Trophoblast cell (in vitro differentiated cells and primary cell): Measurements from ENCODE around the gene ERFL.

ENCODE experiments used
- DNase-seq, 2 donors: peaks; one replicate each; pipeline ENCODE4 v3.0.0-alpha.2; 2016
- H2AFZ ChIP-seq: 2 replicates; pipeline ENCODE4 v1.6.1; 2013; ENCODE audit warnings: low read length, moderate library complexity, mild to moderate bottlenecking; ENCODE audit not compliant: insufficient read depth, poor library complexity
- H2AK5ac ChIP-seq: 2 replicates; pipeline ENCODE4 v1.6.1; 2013; ENCODE audit warnings: mild to moderate bottlenecking, low read length
- H2BK120ac ChIP-seq: 2 replicates; pipeline ENCODE4 v1.6.1; 2013; ENCODE audit warnings: low read length, mild to moderate bottlenecking, moderate library complexity; ENCODE audit not compliant: insufficient read depth, poor library complexity
- H2BK12ac ChIP-seq: 2 replicates; pipeline ENCODE4 v1.6.1; 2013; ENCODE audit warnings: mild to moderate bottlenecking, low read length, moderate library complexity
- H2BK5ac ChIP-seq: 2 replicates; pipeline ENCODE4 v1.6.1; 2013; ENCODE audit warnings: low read length, low read depth, moderate library complexity, mild to moderate bottlenecking; ENCODE audit not compliant: poor library complexity
- H3K14ac ChIP-seq: 2 replicates; pipeline ENCODE4 v1.6.1; 2013; ENCODE audit warnings: mild to moderate bottlenecking, low read length
- H3K18ac ChIP-seq: 2 replicates; pipeline ENCODE4 v1.6.1; 2013; ENCODE audit warnings: mild to moderate bottlenecking, low read length
- H3K23ac ChIP-seq: 2 replicates; pipeline ENCODE4 v1.6.1; 2013; ENCODE audit warnings: low read length
- H3K27ac ChIP-seq: 2 replicates; pipeline ENCODE4 v1.5.1; 2013; ENCODE audit warnings: low read depth, mild to moderate bottlenecking, inconsistent platforms, low read length, moderate library complexity
- H3K27me3 ChIP-seq: 2 replicates; pipeline ENCODE4 v1.6.1; 2013; ENCODE audit warnings: inconsistent platforms, mild to moderate bottlenecking, low read length, moderate library complexity; ENCODE audit not compliant: insufficient read depth
- H3K36me3 ChIP-seq, 2 experiments: 1 replicate in 1 of 2; 2 replicates in 1 of 2; pipeline ENCODE4 v1.6.1; 2013; ENCODE audit warnings: low read length in 2 of 2, mild to moderate bottlenecking in 2 of 2, moderate library complexity in 1 of 2; ENCODE audit not compliant: insufficient read depth in 2 of 2, control insufficient read depth in 1 of 2
- H3K4ac ChIP-seq: 2 replicates; pipeline ENCODE4 v1.6.1; 2013; ENCODE audit warnings: low read depth, mild to moderate bottlenecking, low read length, moderate library complexity
- H3K4me1 ChIP-seq, 2 experiments: 1 replicate in 1 of 2; 2 replicates in 1 of 2; pipeline ENCODE4 v1.6.1; 2013; ENCODE audit warnings: low read length in 2 of 2, mild to moderate bottlenecking in 2 of 2, moderate library complexity in 1 of 2; ENCODE audit not compliant: insufficient read depth in 2 of 2, control insufficient read depth in 1 of 2
- H3K4me2 ChIP-seq: 2 replicates; pipeline ENCODE4 v1.6.1; 2013; ENCODE audit warnings: inconsistent platforms, mild to moderate bottlenecking, low read length, moderate library complexity
- H3K4me3 ChIP-seq: 2 replicates; pipeline ENCODE4 v1.5.1; 2013; ENCODE audit warnings: mild to moderate bottlenecking, low read depth, low read length, inconsistent platforms
- H3K79me1 ChIP-seq: one replicate; pipeline ENCODE4 v1.6.1; 2013; ENCODE audit warnings: low read length
- H3K79me2 ChIP-seq: 2 replicates; pipeline ENCODE4 v1.6.1; 2013; ENCODE audit warnings: low read length, mild to moderate bottlenecking; ENCODE audit not compliant: control insufficient read depth, insufficient read depth, poor library complexity
- H3K9ac ChIP-seq: 2 replicates; pipeline ENCODE4 v1.6.1; 2013; ENCODE audit warnings: mild to moderate bottlenecking, low read length
- H3K9me3 ChIP-seq: 2 replicates; pipeline ENCODE4 v1.6.1; 2013; ENCODE audit warnings: low read depth, mild to moderate bottlenecking, control low read depth, inconsistent platforms, low read length; ENCODE audit not compliant: insufficient read depth
- H4K12ac ChIP-seq: 2 replicates; pipeline ENCODE4 v1.6.1; 2013; ENCODE audit warnings: low read depth, mild to moderate bottlenecking, low read length, moderate library complexity
- H4K8ac ChIP-seq: 2 replicates; pipeline ENCODE4 v1.6.1; 2013; ENCODE audit warnings: low read depth, mild to moderate bottlenecking, low read length, moderate library complexity
- H4K91ac ChIP-seq: one replicate; pipeline ENCODE4 v1.6.1; 2013; ENCODE audit warnings: low read depth, mild to moderate bottlenecking, low read length, moderate library complexity
- WGBS: extraction: QIAGEN DNeasy Blood & Tissue Kit; methylation state at CpG from one replicate; pipeline ENCODE4 v1.1.7; 2013; ENCODE audit warnings: missing lambda C conversion rate; ENCODE audit not compliant: insufficient read length, insufficient coverage; ENCODE audit errors: extremely low coverage; 5-methylcytosine and 5-hydroxymethylcytosine counted together

ERFL gene

GRCh38 chr19:41947091-41947490 lies 18.8 kb upstream of the ERFL start:
- Histone ChIP-seq H3K9ac (no peak overlapping the region), H3K23ac (no peak overlapping the region), H2AK5ac (no peak overlapping the region), H3K4ac (no peak overlapping the region), H3K27ac (no peak overlapping the region), H3K36me3 (no peaks in the 10 kb centered on the region), H2BK12ac (no peak overlapping the region), H4K8ac (no peak overlapping the region), H3K18ac (no peak overlapping the region), H3K79me2 (no peaks in the 10 kb centered on the region), H2BK120ac (no peak overlapping the region), H3K79me1 (no peaks in the 10 kb centered on the region), H3K27me3 (no peaks in the 10 kb centered on the region), H4K91ac (no peak overlapping the region), H3K9me3 (no peaks in the 10 kb centered on the region), H4K12ac (no peak overlapping the region), H3K4me1 (peaks cover 0 to 2% of the 10 kb centered on the region in 2 experiments), H2BK5ac (no peak overlapping the region), H3K14ac (no peak overlapping the region), H3K4me2 (no peak overlapping the region), H3K4me3 (no peak overlapping the region), H2AFZ (no peak overlapping the region)
- WGBS, result no CpG with 5 or more reads among the region's 3 CpGs
- no peak for DNase-seq

- Histone ChIP-seq H3K9ac (no peak overlapping the region), H3K36me3 (no peaks in the 10 kb centered on the region), H3K27ac (no peak overlapping the region), H2AFZ (no peak overlapping the region), H3K79me2 (no peaks in the 10 kb centered on the region), H3K4me2 (no peak overlapping the region), H3K4ac (no peak overlapping the region), H3K18ac (no peak overlapping the region), H2AK5ac (no peak overlapping the region), H3K27me3 (peaks cover 16% of the 10 kb centered on the region), H3K4me1 (no peaks in the 10 kb centered on the region), H4K8ac (no peak overlapping the region), H3K79me1 (no peaks in the 10 kb centered on the region), H3K4me3 (no peak overlapping the region), H3K9me3 (no peaks in the 10 kb centered on the region), H2BK120ac (no peak overlapping the region), H3K23ac (no peak overlapping the region), H4K12ac (no peak overlapping the region), H4K91ac (no peak overlapping the region), H2BK5ac (no peak overlapping the region), H3K14ac (no peak overlapping the region), H2BK12ac (no peak overlapping the region)
- no CpG with 5 or more reads among the region's 8 CpGs for WGBS
- DNase-seq, result no peak
Measured at GRCh38 chr19:41945135-41945766, 17.0 kb upstream of the ERFL start.

GRCh38 chr19:41944336-41944735 lies 16.1 kb upstream of the ERFL start:
- H3K14ac ChIP-seq, result no peak overlapping the region
- H3K18ac ChIP-seq, result no peak overlapping the region
- H2AK5ac ChIP-seq, result no peak overlapping the region
- no peak overlapping the region for H4K8ac ChIP-seq
- H3K4ac ChIP-seq, result no peak overlapping the region
- no CpG with 5 or more reads among the region's 2 CpGs for WGBS
- H2BK12ac ChIP-seq, result no peak overlapping the region
- no peak overlapping the region for H2BK120ac ChIP-seq
- H4K91ac ChIP-seq, result no peak overlapping the region
- no peak overlapping the region for H4K12ac ChIP-seq
- no peaks in the 10 kb centered on the region for H3K9me3 ChIP-seq
- no peak overlapping the region for H2BK5ac ChIP-seq
- no peak for DNase-seq
- no peak overlapping the region for H3K9ac ChIP-seq
- no peaks in the 10 kb centered on the region for H3K79me2 ChIP-seq
- H3K27ac ChIP-seq, result no peak overlapping the region
- peaks cover 21% of the 10 kb centered on the region for H3K27me3 ChIP-seq
- H3K36me3 ChIP-seq, result no peaks in the 10 kb centered on the region
- peaks cover 3 to 4% of the 10 kb centered on the region in 2 experiments for H3K4me1 ChIP-seq
- H3K4me2 ChIP-seq, result no peak overlapping the region
- no peak overlapping the region for H2AFZ ChIP-seq
- H3K23ac ChIP-seq, result no peak overlapping the region
- no peak overlapping the region for H3K4me3 ChIP-seq
- no peaks in the 10 kb centered on the region for H3K79me1 ChIP-seq

- no peak overlapping the region for H2BK120ac ChIP-seq
- H3K18ac ChIP-seq, result no peak overlapping the region
- no peaks in the 10 kb centered on the region for H3K9me3 ChIP-seq
- peaks cover 24% of the 10 kb centered on the region for H3K27me3 ChIP-seq
- H3K4ac ChIP-seq, result no peak overlapping the region
- H4K91ac ChIP-seq, result no peak overlapping the region
- H3K36me3 ChIP-seq, result no peaks in the 10 kb centered on the region
- no peaks in the 10 kb centered on the region for H3K79me1 ChIP-seq
- no peak overlapping the region for H3K4me2 ChIP-seq
- H4K12ac ChIP-seq, result no peak overlapping the region
- no peak overlapping the region for H2BK5ac ChIP-seq
- DNase-seq, result no peak
- peaks cover 3 to 4% of the 10 kb centered on the region in 2 experiments for H3K4me1 ChIP-seq
- no peak overlapping the region for H3K23ac ChIP-seq
- no peak overlapping the region for H2AFZ ChIP-seq
- H2AK5ac ChIP-seq, result no peak overlapping the region
- no peak overlapping the region for H4K8ac ChIP-seq
- no peak overlapping the region for H3K9ac ChIP-seq
- no peaks in the 10 kb centered on the region for H3K79me2 ChIP-seq
- H3K4me3 ChIP-seq, result no peak overlapping the region
- H2BK12ac ChIP-seq, result no peak overlapping the region
- no CpG with 5 or more reads among the region's 9 CpGs for WGBS
- no peak overlapping the region for H3K14ac ChIP-seq
- H3K27ac ChIP-seq, result no peak overlapping the region
Measured at GRCh38 chr19:41941410-41942202, 13.4 kb upstream of the ERFL start.
